GM21528 (cell line): Measurements from ENCODE around the gene CLCNKA.
"Not testable (repeated sequence)": the region's sequence is repeated elsewhere in the genome, so short reads cannot be mapped to it uniquely, and the experiment has no call there.

Experiments used
- ATAC-seq: cut with Tn5 transposase; IDR thresholded peaks from one replicate; pipeline ENCODE4 v1.9.1; 2021; ENCODE audit warnings: mild to moderate bottlenecking, moderate library complexity; ENCODE audit not compliant: unreplicated experiment, low FRiP score

The CLCNKA gene

DNA sequence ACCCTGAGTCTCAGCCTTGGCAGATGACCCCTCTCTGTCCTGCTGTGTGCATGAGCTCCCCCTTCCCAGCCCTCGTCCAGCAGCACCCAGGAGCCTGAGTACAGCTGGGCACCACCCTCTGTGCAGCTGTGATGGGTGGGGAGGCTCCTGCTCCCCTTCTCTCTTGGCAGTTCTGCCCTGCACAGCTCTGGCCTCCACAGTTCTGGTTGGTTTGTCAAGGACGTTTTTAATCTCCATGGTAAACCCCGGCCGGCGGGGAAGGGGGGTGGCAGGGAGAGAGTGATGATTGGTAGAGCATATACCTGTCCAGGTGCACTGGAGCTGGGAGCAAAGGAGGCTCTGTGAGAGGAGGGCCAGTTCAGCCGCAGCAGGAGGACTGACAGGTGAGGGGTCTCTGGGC lies at the start of gene CLCNKA:
Gene CLCNKA (plus strand): TSS at position 356 of the 400 bp plus-strand sequence. CDS start 584 bp downstream, outside the sequence.
- no peak for ATAC-seq

DNA sequence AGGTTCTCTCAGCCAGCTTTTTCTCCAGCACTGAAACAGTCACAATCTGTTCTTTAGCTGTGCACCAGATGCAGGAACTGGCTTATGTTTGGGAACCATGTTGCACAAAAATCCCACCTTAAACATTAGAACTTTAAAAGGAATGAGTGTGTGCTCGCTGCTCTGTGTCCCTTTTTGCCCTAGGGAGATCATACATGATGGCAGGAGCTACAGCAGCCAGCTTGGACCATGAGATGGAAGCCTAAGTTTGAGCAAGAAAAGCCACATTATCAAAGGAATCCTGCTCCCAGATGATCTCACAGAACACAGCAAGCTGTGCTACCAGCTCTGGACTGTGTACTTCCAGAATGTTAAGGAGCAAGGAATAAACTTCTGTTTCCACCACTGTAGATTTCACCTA lies 49.4 kb upstream of the CLCNKA start:
- no peak for ATAC-seq

DNA sequence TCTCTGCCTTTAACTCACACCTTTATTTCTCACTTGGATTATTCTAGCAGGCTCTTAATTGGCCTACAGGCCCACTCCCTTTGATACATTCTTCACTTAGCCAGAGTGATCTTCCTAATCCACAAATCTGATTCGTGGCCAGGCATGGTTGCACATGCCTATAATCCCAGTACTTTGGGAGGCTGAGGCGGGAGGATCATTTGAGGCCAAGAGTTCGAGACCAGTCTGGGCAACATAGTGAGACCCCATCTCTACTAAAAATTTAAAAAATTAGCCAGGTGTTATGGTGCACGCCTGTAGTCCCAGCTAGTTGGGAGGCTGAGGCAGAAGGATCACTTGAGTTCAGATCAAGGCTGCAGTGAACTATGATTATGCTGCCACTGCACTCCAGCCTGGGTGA lies 48.1 kb upstream of the CLCNKA start:
- ATAC-seq = no peak

DNA sequence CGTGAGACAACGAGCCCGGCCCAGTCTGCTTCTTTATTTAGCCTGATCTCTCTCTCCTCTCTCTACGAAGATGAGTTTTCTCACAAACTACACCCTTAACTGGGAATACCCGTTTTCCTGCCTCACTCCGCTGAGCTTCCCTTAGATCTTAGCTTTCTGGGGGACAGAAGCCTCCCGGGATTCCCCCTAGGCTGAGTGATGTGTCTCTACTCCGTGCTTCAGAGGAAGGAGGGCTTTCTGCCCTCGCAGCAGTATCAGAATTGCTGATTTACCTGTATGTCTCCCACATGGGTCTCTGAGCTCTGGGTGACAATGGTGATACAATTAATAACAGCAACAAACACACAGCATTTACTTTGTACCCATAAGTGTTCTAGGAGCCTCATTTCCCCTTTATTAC lies 47.0 kb upstream of the CLCNKA start:
- ATAC-seq = peak; percentile 32

DNA sequence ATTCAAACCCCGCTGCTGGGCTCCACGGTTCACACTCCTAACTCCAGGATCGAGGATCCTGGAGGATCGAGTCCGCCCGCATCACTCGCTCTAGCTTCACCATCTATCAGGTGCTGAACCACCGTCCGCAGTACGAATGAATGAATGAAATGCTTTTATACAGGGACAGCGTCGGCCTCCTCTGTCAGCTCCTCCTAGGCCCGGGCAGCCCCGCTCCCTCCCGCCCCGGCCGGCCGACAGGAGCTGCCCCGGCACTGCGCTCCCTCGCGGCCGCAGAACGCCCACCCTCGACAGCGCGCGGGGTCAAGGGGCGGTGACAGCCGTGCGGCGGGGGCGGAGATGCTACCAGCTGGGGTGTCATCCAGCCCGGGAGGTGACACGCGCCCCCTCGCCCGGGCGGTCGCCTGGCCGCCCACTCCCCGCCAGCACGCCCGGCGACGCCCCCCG lies 46.5 kb upstream of the CLCNKA start:
- ATAC-seq = peak; percentile 56

DNA sequence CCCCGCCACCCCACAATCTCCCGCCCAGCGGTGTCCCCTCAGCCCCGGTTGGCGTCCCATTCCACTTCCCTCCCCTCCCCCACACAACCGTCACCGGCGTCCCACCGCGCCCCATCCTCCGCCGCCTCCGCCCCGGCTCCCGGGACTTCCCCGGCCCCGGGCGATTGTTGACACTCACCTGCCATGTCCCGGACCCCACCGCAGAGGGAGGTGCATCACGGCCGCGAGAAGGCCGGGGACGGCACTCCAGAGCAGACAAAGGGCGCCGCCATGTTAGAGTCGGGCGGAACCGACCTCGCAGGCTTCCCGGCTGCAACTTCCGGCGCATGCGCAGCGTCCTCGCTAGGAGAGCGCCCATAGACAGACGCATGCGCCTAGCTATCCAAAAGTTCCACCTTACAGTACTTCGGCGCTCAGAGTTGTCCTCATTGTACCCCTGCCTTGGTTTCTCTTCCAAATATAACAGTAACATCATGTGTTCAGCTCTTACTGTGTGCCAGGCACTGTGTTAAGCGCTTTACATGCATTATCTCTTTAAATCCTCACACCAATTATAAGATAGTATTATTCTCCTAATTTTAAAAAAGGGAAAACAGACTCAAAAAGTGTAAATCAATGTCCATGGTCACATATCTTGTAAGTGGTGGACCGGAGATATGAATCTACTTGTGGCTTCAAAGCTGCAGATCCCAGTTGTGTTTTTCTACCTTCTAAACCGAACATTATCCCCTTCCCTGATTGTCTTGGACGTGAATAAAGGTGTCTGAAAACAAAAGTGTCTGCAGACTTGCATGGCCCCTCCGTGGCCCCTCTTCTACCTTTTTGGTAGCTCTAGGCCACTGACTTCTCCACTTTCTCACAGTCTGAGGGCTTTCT lies 45.8 kb upstream of the CLCNKA start, which contains the start of gene ZBTB17:
Gene ZBTB17 (minus strand): TSS at position 297 of the 876 bp plus-strand sequence. CDS start 27,606 bp downstream, outside the sequence.
- ATAC-seq = peak; percentile 72

DNA sequence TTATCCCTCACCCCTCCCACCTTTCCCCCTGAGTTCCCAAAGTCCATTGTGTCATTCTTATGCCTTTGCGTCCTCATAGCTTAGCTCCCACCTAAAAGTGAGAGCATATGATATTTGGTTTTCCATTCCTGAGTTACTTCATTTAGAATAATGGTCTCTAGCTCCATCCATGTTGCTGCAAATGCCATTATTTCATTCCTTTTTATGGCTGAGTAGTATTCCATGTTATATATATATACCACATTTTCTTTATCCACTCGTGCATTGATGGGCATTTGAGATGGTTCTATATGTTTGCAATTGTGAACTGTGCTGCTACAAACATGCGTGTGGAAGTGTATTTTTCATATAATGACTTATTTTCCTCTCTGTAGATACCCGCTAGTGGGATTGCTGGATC lies 43.9 kb upstream of the CLCNKA start:
- ATAC-seq = not testable (repeated sequence)

DNA sequence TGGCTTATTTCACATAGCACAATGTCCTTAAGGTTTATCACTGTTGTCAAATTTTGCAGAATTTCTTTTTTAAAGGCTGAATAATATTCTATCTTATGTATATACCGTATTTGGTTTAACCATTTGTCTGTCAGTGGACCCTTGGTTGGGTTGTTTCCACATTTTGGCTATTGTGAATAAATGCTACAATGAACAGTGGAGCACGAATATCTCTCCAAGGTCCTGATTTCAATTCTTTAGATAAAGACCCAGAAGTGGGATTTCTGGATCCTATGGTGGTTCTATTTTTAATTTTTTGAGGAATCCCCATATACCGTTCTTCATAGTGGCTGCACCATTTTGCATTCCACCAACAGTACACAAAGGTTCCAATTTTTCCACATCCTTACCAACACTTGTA lies 40.2 kb upstream of the CLCNKA start:
- ATAC-seq = no peak

DNA sequence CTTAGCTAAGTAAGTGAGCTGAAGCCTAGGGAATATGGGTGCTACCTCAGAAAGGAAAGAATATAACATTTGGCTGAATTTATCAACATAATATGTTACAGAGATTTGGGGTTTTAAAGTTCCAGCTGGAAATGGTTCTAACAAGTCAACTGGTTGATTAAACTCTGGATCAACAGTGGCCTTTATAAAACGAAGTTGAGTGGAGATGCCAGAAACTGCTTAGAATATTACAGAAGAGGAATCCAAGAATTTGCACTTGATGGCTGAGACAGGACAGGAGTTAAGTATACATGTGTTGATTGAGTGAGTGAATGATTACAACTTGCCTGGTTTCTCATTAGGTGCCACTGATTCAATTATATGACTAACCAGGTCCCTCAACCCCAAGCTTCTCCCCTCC lies 38.6 kb upstream of the CLCNKA start:
- no peak for ATAC-seq

DNA sequence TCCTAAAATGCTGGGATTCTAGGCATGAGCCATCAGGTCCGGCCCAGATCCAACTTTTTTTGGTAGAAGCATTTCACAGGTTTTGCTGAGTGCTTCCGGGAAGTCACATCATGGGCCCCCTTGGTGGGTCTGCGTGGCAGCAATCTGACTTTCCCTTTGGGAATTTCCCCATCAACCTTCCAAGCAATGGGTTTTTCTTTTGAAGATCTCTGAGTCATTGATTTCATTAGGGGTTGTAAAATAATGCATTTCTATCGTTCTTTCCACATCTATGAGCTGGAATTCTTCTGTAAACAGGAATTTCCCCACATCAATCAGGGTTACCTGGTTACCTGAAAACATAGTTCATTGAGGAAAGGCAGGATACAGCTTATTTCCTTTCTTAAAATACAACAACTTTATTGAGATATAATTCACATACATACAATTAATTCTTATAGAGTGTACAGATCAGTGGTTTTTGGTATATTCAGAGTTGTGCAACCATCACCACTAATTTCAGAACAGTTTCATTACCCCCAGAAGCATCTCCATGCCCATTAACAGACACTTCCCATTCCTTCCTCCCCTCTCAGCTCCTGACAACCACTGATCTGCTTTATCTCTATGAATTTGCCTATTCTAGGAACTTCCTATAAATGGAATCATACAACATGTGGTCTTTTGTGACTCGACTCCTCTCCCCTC lies 36.1 kb upstream of the CLCNKA start:
- no peak for ATAC-seq

DNA sequence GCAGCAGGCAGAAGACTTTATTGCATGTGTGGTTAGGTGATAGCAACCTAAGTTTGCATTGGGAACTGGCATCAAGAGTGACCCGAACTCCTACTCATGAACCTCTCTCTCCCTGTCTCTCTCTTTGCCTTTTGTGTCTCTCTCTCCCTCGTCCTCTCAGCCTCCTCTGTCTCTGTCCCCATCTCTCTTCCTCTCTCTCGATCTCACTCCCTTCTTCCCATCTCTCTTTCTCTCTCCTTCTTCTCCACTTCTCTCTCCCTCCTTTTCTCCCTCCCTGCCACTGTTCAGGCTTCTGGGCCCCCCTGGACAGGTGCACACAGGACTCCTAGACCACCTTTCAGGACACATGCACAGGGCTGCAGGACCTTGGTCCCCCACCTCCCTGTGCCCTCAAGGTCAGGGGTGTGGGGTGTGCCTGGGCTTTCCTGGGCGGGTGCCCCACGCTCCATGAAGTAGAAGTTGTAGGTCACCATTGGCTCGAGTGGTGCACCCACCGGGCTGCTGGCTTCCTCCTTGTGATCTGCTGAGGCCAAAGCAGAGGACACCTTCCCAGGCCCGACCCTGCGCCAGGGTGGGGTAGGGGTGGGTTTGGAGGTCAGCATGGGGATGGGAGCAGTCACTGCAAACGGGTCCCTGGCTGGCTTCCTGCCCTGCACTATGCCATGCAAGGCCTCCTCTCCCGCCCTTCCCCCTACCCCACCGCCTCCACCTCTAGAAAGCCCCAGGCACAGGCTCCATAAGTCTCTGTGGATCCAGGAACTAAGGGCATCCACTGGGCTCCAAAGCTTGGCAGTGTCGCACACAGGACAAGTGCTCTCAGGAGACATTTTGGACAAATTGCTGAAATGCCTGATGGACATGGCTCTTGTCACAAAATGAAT lies 32.7 kb upstream of the CLCNKA start:
- no peak for ATAC-seq

DNA sequence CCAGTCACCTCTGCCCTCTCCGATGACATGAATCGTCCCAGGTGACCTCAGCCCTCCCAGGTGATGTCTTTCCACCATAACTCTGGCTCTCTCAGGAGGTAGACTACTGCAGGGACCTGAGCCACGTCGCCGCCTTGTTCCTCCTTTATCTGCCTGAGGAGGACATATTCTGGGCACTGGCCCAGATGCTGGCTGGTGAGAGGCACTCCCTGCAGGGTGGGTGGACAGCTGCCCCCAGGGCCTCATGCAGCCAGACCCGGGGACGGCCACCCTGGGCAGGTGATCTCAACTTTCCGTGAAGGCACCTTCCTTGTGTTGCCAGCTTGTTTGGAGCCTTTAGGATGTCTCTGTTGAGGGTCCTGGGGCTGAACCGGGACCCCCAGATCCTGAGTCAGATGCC lies 32.1 kb upstream of the CLCNKA start:
- no peak for ATAC-seq

DNA sequence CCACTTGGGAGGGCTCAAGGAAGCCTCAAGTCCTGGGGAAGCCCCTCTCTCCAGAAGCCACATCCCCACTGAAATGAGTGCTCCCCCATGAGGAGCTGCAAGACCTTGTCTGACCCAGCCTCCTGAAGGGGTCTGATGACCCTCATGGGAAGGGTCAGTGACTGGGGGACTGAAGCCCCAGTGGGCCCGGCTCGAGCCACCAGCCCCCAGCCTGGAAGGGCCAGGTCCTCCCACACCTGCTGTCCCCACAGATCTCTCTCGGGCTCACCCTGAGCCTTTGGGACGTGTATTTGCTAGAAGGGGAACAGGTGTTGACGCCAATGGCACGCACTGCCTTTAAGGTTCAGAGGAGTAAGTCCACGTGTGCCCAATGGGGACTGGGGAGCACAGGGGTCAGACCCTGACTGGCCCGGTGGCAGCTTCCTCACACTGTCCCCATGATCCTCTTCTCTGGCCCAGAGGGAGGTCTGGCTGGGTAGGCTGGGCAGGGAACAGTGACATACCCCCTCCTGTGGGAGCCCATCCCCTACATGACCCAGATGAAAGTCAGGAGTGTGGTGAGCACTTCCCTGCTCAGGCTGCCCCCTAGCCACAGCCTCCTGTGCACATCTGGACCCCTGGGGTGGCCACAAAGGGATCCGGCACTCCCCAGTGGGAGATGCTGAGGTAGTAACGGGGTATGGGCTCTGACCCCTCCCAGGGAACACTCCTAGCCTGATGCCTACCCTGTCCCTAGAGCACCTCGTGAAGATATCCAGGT lies 30.2 kb upstream of the CLCNKA start:
- no peak for ATAC-seq

DNA sequence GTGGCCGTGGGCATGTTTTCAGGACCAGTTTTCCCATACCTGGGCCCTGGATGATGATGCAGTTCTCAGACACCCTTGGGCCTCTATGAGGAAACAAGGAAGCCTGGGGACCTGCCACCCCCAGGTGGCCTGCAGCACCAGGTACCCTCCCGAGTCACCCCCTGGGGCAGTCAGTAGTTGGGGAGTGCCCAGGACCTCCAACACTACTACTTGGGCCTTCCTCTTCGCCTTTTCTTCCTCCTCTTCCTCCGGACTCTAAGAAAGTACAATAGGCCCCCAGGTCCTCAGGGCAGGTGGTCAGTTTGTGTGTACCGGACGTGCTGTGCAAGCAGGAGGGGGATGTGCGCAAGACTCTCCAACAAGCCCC lies 29.7 kb upstream of the CLCNKA start:
- ATAC-seq = no peak

DNA sequence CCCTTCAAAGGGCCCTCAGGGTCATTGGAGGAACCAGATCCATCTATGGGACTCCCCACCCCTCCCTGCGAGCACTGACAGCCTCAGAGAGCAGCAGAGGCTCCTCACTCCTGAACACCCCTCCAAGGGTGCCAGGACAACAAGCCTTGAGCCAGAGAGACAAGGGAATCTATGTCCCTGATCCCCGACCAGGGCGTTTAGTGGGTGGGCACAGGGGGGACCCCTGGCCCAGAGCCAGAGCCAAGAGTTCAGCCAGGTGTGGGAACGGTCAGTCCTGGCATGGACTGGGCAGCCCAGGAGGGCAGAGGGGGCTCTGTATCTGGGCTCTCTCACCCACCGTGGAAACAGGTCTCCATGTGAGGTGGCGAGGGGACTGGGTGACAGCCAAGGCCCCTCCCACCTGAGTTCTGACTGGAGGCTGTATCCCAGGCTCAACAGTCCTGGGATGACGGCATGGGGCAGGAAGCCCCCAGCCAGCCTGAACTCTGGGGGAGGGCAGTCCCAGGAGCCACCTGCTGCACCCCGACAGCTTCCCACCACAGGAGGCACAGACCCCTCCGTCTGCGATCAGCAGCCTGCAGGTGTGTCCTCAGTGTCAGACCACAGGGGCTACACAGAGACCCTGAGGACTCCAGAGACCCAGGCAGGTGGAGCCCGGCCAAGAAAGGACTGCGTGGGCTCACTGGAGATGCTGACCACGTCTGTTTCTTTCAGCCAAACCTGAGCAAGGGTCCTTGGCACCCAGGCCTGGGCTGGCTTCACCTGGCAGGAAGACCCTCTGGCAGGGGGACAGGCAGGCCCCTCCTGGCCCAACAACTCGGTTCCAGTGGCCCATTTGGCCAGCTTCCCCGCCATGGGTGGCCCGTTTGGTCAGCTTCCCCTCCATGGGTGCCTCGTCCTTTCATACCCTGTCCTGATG lies 29.0 kb upstream of the CLCNKA start:
- ATAC-seq = no peak

DNA sequence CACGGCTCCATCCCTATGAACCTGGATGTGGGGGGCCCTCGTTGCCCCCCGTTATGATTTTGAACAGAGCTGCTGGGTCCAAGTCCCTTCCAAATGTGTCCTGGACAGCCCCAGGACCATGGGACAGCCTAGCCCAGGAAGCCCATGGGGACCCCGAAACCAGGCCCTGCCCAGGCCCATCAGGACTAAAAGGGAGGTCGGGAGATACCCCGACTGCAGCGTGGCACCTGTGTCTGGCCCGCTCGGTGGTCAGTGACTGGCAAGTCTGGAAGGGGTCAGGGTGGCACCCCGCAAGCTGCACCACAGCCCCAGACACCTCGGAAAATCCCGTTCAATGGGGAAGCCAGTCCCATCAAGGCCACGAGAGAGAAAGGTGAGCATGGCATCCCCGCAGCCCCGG lies 28.2 kb upstream of the CLCNKA start:
- no peak for ATAC-seq

DNA sequence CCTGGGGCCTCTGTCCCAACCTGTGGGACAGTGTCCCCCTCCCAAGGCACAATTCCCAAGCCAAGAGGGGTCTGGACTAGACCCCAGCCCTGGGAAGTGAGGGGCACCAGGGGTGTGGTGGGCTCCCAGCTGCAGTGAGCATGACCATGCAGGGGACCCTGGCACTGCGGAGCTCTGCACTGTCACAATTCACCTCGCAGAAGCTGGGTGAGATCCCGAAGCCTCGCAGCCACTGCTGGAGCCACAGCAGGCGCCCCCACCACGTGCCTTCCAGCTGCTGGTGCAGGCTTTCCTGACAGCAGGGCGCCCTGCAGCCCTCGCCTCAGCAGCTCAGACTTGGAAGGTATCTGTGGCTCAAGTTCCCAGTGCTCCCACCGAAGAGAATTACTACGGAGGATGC lies 27.8 kb upstream of the CLCNKA start:
- ATAC-seq = no peak

DNA sequence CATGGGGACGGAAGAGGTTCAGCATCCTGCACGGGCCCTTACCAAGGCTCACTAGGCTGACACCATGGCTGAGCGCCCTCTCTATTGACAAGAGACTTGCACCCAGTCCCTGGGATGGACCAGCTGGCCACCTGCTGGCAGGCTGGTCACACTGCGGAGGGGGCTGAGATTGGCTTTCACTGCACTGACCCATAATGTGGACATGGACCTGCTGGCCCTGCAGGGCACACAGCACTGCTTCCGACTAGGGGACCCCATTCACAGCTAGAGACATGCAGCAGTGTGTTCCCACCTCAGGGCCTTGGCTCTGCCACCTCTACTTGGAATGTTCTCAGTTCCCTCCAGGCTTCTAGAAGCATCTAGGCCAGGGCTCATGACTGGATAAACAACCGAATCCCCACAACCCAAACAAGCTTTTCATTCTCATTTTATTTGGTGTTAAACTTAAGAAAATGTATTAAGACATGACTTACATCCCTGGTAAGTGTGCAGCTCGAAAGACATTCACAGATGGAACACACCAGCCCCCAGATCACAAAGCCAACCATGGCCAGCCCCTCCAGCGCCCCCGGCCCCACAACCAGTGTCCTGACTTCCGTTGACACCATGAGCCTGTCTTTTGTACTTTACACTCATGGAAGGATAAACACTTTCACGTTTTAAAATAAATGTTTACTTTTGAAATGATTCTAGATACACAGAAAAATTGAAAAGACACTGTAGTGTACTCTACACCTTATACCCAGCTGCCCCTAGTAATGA lies 27.1 kb upstream of the CLCNKA start:
- ATAC-seq = no peak
